ENCODE data around the gene ID1.
"Not testable (repeated sequence)": the region's sequence is repeated elsewhere in the genome, so short reads cannot be mapped to it uniquely, and the experiment has no call there.

The ID1 gene

DNA sequence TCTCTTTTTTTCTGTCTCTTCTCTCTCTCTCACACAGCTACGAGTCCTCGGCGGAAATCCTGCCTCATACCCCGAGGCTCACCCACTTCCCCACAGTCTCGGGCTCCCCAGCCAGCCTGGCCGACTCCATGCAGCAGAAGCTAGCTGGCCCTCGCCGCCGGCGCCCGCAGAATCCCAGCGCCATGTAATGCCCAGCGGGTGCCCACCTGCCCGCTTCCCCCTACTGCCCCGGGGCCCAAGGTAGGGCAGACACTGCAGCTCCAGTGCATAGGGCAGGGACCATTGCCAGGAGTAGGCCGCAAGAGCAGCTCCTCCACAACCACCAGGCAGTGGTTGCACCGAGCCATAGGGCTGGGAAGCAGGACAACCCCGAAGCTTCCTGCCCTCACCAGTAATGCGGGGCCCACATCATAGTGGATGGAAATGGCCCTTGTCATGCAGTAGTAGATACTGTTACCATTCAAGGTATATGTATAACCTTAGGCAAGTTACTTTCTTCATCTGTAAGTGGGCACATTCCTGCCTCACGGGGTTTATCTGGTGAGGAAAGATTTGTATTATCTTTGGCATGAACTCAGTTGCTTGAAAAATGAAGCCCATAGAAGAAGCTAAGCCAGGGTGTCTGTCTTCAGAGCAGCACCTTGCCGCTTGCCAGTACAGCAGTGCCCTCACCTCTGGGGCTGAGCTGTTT, 36.9 kb upstream of the ID1 start:
- Histone ChIP-seq H3K27me3 (ENCODE audit: control insufficient read depth, insufficient read depth, low read length) (no peaks in the 10 kb centered on the region), H3K4me3 (ENCODE audit: low read length) (no peak overlapping the region), H3K4me2 (ENCODE audit: low read length) (no peak overlapping the region), H3K9me3 (replicated peaks; ENCODE audit: low read length) (no peaks in the 10 kb centered on the region), H3K9ac (ENCODE audit: low read depth, low read length) (peak overlapping the region; percentile 70), H3K4me1 (ENCODE audit: control insufficient read depth, insufficient read depth, low read length) (peaks cover 52% of the 10 kb centered on the region), H3K36me3 (ENCODE audit: insufficient read depth, low read length) (peaks cover 30% of the 10 kb centered on the region)

DNA sequence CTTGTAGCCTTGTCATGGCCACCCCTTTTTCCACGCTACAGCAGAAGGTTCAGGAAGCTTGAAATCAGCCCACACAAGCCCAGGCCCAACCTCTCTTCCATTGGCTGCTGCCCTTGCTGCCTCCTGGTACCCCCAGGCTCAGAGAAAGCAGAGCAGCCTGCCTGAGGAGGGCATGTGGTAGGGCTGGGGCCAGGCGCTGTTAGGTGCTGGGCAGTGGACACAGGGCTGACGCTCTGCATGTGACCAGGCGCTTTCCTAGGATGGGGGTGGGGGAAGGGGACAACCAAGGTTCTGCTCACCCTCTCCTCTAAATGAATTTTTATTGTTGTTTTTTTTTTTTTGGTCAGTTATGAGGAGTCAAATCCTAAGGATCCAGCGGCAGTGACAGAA, 36.3 kb upstream of the ID1 start:
- Histone ChIP-seq H3K4me2 (ENCODE audit: low read length) (no peak overlapping the region), H3K4me1 (ENCODE audit: control insufficient read depth, insufficient read depth, low read length) (peaks cover 57% of the 10 kb centered on the region), H3K9ac (ENCODE audit: low read depth, low read length) (peak overlapping the region; percentile 70), H3K4me3 (ENCODE audit: low read length) (no peak overlapping the region), H3K9me3 (replicated peaks; ENCODE audit: low read length) (no peaks in the 10 kb centered on the region), H3K36me3 (ENCODE audit: insufficient read depth, low read length) (peaks cover 26% of the 10 kb centered on the region), H3K27me3 (ENCODE audit: control insufficient read depth, insufficient read depth, low read length) (no peaks in the 10 kb centered on the region)

DNA sequence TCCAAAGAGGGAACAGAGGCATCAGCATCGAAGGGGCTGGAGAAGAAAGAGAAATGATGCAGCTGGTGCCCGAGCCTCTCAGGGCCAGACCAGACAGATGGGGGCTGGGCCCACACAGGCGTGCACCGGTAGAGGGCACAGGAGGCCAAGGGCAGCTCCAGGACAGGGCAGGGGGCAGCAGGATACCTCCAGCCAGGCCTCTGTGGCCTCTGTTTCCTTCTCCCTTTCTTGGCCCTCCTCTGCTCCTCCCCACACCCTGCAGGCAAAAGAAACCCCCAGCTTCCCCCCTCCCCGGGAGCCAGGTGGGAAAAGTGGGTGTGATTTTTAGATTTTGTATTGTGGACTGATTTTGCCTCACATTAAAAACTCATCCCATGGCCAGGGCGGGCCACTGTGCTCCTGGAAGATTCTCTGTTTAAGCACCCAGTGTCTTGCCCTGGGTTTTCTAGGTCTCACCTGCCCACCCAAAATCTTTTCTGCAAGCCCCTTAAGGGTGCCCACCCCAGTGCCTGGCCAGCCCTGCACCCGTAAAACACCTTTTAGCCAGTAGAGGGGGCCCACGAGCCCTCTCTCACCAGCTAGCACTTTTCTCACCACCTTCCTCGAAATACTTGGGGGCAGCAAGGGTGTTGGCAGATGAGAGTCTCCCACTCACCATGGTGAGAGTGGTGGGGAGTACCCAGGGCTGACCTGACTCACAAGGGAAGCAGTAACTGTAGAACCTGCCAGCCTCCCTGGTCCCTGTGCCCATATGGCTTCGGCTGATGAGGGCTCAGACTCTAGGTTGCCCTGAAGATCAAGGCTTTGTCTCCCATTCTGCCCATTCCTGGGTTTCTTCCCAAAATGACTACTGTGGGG, 35.7 kb upstream of the ID1 start:
- Histone ChIP-seq H3K4me1 (ENCODE audit: control insufficient read depth, insufficient read depth, low read length) (peaks cover 62% of the 10 kb centered on the region), H3K27me3 (ENCODE audit: control insufficient read depth, insufficient read depth, low read length) (no peaks in the 10 kb centered on the region), H3K9ac (ENCODE audit: low read depth, low read length) (peak overlapping the region; percentile 70), H3K4me2 (ENCODE audit: low read length) (peak overlapping the region; percentile 1), H3K4me3 (ENCODE audit: low read length) (no peak overlapping the region), H3K36me3 (ENCODE audit: insufficient read depth, low read length) (peaks cover 20% of the 10 kb centered on the region), H3K9me3 (replicated peaks; ENCODE audit: low read length) (no peaks in the 10 kb centered on the region)

DNA sequence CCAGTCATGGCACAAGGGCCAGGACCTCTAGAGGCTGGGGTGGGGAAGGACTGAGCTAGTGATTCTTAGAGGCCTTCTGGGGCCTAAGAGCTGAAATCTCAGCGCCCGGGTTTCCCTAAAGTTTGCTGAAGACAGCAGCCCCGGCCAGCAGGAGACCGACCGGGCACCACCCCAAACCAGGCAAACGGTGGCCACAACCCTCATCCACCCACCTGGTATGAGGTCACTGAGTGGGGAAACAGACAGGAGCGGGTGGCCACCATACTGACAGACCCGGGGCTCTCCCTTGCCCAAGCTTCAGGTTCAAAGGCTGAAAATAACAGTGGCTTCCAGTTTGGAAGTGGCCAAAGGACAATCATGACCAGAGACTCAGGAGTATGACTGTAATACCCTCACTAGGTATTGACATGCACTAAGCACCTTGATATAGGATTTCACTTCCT, 35.0 kb upstream of the ID1 start:
- Histone ChIP-seq H3K4me1 (ENCODE audit: control insufficient read depth, insufficient read depth, low read length) (peaks cover 62% of the 10 kb centered on the region), H3K9me3 (replicated peaks; ENCODE audit: low read length) (no peaks in the 10 kb centered on the region), H3K4me3 (ENCODE audit: low read length) (no peak overlapping the region), H3K27me3 (ENCODE audit: control insufficient read depth, insufficient read depth, low read length) (no peaks in the 10 kb centered on the region), H3K9ac (ENCODE audit: low read depth, low read length) (peak overlapping the region; percentile 70), H3K36me3 (ENCODE audit: insufficient read depth, low read length) (peaks cover 18% of the 10 kb centered on the region), H3K4me2 (ENCODE audit: low read length) (peak overlapping the region; percentile 1)

DNA sequence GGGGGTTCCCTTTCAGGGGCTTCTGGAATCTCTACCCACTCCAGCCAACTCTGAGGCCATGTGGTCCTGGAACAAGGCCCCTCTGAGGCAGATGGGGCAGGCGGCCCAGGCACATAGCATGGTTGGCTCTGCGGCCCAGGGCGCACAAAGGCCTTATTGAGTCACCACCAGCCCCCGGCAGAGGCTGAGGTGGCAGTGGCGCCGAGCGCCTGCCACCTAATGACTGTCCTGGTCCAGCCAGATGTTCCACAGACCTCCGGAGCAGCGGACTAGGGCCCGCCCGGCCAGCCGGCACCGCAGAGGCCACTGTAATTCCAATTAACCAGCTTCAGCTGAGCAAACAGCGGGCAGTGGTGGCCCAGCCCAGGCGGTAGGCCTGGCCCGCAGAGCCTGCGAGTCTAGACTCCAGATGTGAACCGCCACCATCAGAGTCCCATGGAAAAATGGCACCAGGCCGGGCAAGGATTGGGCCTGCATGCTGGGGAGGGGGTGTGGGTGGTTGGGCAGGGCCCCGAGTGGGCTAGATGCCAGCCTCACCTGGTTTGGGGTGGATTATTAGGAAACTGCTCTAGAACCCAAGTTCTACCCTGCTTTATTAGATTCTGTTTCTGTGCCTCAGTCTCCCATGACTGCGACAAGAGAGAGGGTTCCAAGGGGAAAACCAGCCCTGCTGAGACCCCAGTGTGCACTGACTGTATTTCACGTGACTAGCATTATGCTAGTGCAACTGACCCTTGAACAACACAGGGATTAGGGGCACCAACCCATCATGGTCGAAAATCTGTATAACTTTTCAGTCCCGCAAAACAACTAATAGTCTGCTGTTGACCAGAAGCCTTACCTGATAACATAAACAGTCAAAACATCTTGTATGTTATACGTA, 34.1 kb upstream of the ID1 start:
- peak overlapping the region; percentile 70 for H3K9ac ChIP-seq (ENCODE audit: low read depth, low read length)

DNA sequence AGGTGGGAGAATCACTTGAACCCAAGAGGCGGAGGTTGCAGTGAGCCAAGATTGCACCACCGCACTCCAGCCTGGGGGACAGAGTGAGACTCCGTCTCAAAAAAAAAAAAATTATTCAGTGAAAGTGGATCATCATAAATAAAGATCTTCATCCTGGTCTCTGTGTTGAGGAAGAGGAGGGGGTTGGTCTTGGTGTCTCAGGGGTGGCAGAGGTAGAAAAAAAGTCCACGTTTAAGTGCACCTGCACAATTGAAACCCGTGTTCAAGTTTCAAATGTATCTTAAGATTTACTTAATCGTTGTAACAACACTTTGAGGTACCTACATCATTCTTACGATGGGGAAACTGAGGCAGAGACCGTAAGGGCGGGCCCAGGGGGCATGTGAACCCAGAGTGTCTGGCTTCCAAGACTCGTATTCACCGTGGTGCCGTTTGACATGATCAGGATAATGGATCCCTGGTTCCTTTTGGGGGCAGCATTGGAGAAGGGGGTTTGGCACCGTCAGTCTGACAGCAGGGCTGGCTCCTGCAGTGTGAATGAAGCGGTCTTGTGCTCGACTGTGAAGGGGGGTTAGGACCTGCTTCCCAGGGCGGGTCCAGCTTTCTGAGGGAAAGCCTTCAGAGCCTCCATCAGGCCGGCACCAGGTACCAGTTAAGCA, 32.9 kb upstream of the ID1 start:
- Histone ChIP-seq H3K4me2 (ENCODE audit: low read length) (peak overlapping the region; percentile 67), H3K9ac (ENCODE audit: low read depth, low read length) (peak overlapping the region; percentile 72), H3K27me3 (ENCODE audit: control insufficient read depth, insufficient read depth, low read length) (no peaks in the 10 kb centered on the region), H3K9me3 (replicated peaks; ENCODE audit: low read length) (no peaks in the 10 kb centered on the region), H3K4me3 (ENCODE audit: low read length) (peak overlapping the region; percentile 20), H3K36me3 (ENCODE audit: insufficient read depth, low read length) (peaks cover 4% of the 10 kb centered on the region), H3K4me1 (ENCODE audit: control insufficient read depth, insufficient read depth, low read length) (peaks cover 53% of the 10 kb centered on the region)

More for the DNA sequence above, 34.1 kb upstream of the ID1 start:
- Histone ChIP-seq H3K4me1 (ENCODE audit: control insufficient read depth, insufficient read depth, low read length) (peaks cover 62% of the 10 kb centered on the region), H3K4me2 (ENCODE audit: low read length) (no peak overlapping the region), H3K27me3 (ENCODE audit: control insufficient read depth, insufficient read depth, low read length) (no peaks in the 10 kb centered on the region), H3K4me3 (ENCODE audit: low read length) (no peak overlapping the region), H3K36me3 (ENCODE audit: insufficient read depth, low read length) (peaks cover 12% of the 10 kb centered on the region), H3K9me3 (replicated peaks; ENCODE audit: low read length) (no peaks in the 10 kb centered on the region)

DNA sequence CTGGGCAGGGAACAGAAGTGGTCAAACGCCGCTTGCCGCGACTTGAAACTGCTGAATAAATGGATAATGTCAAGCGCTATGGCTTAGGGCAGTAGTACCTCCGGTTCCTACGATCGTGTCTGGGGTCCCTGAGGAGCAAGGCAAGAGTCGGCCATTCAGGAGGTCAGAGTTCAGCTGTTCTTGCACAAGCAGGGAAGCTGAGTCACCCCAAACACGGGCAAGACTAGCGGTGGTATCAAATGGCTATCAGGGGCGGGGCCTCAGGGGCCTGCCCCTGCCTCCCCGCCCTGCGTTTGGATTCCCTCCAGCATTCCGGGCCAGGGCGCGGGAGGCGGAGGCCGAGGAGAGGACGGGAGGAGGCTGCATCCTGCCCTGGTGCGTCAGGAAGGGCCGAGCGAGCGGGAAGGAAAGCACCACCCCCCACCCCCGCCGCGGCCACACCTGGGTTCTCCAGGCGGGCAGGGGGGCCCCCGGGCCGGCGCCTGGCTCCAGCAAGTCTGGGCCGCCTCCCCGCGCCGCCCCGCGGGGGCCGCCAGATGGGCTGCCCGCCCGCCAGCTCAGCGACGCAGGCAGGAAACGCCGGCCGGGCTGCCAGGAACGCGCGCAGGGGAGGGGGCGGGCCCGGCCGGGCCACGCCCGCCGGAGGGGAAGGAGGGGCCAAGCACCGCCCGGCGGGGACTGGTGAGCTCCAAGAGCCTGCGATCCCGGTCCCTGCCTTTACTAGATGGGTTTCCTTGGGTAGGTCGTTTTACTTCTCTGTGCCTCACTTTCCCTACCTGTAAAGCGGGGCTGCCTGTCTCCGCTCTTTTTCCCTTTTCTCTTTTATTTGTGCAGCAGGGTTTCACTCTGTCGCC, 32.2 kb upstream of the ID1 start:
- peaks cover 53% of the 10 kb centered on the region for H3K4me1 ChIP-seq (ENCODE audit: control insufficient read depth, insufficient read depth, low read length)
- peak overlapping the region; percentile 64 for H3K4me3 ChIP-seq (ENCODE audit: low read length)
- H3K36me3 ChIP-seq (ENCODE audit: insufficient read depth, low read length), result peaks cover 4% of the 10 kb centered on the region
- peak overlapping the region; percentile 83 for H3K9ac ChIP-seq (ENCODE audit: low read depth, low read length)
- peak overlapping the region; percentile 81 for H3K4me2 ChIP-seq (ENCODE audit: low read length)
- H3K9me3 ChIP-seq (replicated peaks; ENCODE audit: low read length), result no peaks in the 10 kb centered on the region
- no peaks in the 10 kb centered on the region for H3K27me3 ChIP-seq (ENCODE audit: control insufficient read depth, insufficient read depth, low read length)

DNA sequence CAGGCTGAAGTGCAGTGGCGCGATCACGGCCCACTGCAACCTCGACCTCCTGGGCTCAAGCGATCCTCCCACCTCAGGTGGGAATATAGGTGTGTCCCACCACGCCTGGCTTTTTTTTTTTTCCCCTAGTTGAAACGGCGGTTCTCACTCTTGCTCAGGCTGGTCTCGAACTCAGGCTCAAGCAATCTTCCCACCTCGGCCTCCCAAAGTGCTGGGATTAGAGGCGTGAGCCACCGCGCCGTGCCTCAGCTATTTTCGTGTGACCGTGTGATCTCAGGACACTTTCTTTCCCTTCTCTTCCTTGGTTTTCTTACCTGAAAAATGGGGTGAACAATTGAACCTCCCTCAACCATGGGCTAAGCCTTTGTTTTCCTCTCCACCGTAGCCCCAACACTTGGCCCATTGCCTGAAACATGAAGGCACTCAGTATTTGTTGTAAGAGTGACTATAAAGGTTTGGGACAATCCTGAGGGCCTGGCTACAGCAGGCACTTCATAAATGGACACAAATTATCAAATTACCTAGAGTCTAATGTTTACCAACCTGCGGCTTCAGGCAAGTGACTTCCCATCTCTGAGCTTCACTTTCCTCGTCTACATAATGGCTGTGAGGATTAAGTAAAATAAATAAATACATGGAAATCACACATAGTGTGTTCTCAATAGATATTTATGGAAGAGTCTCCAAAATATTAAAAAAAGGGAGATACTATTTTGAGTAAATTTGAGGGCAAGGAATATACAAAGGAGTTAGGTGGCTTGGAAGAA, 31.4 kb upstream of the ID1 start:
- Histone ChIP-seq H3K4me1 (ENCODE audit: control insufficient read depth, insufficient read depth, low read length) (peaks cover 46% of the 10 kb centered on the region), H3K9ac (ENCODE audit: low read depth, low read length) (peak overlapping the region; percentile 83)

DNA sequence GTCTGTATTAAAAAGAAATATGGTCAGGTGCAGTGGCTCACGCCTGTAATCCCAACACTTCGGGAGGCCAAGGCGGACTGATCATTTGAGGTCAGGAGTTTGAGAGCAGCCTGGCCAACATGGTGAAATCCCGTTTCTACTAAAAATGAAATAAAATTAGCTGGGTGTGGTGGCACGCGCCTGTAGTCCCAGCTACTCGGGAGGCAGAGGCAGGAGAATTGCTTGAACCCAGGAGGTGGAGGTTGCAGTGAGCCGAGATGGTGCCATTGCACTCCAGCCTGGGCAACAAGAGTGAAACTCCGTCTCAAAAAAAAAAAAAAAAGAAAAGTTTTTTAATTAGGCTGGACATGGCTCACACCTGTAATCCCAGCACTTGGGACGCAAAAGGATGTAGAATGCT, 30.1 kb upstream of the ID1 start:
- not testable (repeated sequence) for H3K4me2 ChIP-seq (ENCODE audit: low read length); H3K27me3 ChIP-seq (ENCODE audit: control insufficient read depth, insufficient read depth, low read length); H3K9ac ChIP-seq (ENCODE audit: low read depth, low read length); H3K9me3 ChIP-seq (replicated peaks; ENCODE audit: low read length); H3K36me3 ChIP-seq (ENCODE audit: insufficient read depth, low read length); H3K4me3 ChIP-seq (ENCODE audit: low read length)
- H3K4me1 ChIP-seq (ENCODE audit: control insufficient read depth, insufficient read depth, low read length), result peaks cover 33% of the 10 kb centered on the region

More for the DNA sequence above, 31.4 kb upstream of the ID1 start:
- Histone ChIP-seq H3K9me3 (replicated peaks; ENCODE audit: low read length) (no peaks in the 10 kb centered on the region), H3K27me3 (ENCODE audit: control insufficient read depth, insufficient read depth, low read length) (no peaks in the 10 kb centered on the region), H3K4me2 (ENCODE audit: low read length) (peak overlapping the region; percentile 81), H3K36me3 (ENCODE audit: insufficient read depth, low read length) (peaks cover 4% of the 10 kb centered on the region), H3K4me3 (ENCODE audit: low read length) (peak overlapping the region; percentile 64)

DNA sequence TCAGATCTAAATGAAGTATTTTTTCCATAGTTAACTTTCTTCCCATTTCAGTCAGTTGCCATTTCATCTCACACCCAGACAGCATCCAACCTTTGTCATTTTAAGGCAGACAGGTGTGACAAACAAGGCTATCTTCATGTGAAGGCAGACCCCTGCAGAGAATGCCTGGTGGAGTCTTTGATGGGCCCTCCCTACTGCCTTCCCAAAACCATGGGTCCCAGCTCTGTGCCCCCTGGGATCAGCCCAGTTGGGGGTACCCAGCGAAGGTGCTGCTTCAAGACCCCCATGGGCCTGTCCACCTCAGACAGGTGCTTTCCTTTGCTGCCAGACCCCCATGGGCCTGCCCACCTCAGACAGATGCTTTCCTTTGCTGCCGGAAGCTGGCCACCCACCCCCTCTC, 28.3 kb upstream of the ID1 start:
- Histone ChIP-seq H3K9me3 (replicated peaks; ENCODE audit: low read length) (no peaks in the 10 kb centered on the region), H3K4me1 (ENCODE audit: control insufficient read depth, insufficient read depth, low read length) (peaks cover 23% of the 10 kb centered on the region), H3K9ac (ENCODE audit: low read depth, low read length) (no peak overlapping the region), H3K4me3 (ENCODE audit: low read length) (no peak overlapping the region), H3K4me2 (ENCODE audit: low read length) (no peak overlapping the region), H3K27me3 (ENCODE audit: control insufficient read depth, insufficient read depth, low read length) (no peaks in the 10 kb centered on the region), H3K36me3 (ENCODE audit: insufficient read depth, low read length) (no peaks in the 10 kb centered on the region)
